HG02571 (cell line): Measurements from ENCODE around the gene RSRC2.
"Not testable (repeated sequence)": the region's sequence is repeated elsewhere in the genome, so short reads cannot be mapped to it uniquely, and the experiment has no call there.

Source experiments
- ATAC-seq: cut with Tn5 transposase; IDR thresholded peaks from one replicate; pipeline ENCODE4 v1.9.1; 2021; ENCODE audit warnings: mild to moderate bottlenecking, moderate library complexity; ENCODE audit not compliant: unreplicated experiment

Gene RSRC2

DNA sequence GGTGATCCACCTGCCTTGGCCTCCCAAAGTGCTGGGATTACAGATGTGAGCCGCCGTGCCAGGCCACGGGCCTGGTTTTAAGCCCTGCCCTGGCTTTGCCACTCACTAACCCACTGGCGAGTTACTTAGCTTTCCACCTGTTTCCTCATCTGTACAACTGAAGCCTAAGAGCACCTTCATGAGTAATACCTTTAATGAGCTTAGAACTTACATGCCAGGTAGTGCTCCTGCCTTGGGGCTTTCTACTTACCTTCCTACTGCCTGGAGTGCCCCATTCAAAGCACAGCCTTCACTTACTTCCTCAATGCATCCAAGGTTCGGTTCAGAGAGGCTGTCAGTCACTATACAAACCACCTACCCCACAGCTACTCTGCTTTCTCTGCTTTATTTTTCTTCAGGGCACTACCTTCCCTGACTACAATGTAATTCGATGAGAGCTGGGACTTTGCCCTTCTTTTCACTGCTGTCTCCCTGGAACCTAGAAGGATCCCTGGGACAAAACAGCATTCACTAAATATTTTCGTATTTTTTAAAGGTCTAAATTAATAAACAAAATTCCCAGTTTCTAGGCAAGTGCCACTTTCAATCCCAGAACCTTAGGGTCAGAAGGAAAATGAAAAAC lies 39.8 kb downstream of the RSRC2 start:
- ATAC-seq = no peak

DNA sequence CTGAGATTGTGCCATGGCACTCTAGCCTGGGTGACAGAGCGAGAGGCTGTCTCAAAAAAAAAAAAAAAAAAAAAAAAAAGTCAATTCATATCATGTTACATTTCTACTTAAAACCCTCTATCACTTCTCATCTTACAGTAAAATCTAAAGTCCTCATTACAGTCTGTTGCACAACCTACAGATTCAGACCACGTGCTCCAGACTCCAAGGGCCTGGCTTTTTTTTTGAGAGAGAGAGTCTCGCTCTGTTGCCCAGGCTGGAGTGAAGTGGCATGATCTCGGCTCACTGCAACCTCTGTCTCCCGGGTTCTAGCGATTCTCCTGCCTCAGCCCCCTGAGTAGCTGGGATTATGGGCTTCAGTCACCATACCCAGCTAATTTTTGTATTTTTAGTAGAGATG lies 40.4 kb downstream of the RSRC2 start:
- not testable (repeated sequence) for ATAC-seq

DNA sequence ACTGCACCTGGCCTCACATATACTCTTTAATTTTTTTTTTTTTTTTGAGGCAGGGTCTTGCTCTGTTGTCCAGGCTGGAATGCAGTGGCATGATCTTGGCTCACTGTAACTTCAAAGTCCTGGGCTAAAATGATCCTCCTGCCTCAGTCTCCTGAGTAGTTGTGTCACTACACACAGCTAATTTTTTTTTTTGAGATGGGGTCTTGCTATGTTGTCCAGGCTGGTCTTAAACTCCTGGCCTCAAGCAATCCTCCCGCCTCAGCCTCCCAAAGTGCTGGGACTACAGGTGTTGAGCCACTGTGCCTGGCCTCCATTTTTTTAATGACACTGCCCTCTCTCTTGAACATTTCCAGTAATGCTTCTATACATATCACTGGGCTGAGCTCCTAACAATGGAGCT lies 42.4 kb downstream of the RSRC2 start:
- ATAC-seq = not testable (repeated sequence)

DNA sequence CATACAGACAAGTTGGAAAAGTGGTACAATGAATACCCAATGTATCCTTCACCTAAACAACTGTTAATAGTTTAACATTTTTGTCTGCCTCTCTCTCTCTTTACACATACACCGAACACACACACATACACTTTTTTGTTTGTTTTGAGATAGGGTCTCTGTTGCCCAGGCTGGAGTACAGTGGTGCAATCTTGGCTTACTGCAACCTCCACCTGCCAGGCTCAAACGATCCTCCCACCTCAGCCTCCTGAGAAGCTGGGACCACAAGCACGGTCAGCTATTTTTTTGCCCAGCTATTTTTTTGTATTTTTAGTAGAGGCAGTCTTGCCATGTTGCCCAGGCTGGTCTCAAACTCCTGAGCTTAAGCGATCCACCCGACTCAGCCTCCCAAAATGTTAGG lies 42.8 kb downstream of the RSRC2 start:
- ATAC-seq = no peak

DNA sequence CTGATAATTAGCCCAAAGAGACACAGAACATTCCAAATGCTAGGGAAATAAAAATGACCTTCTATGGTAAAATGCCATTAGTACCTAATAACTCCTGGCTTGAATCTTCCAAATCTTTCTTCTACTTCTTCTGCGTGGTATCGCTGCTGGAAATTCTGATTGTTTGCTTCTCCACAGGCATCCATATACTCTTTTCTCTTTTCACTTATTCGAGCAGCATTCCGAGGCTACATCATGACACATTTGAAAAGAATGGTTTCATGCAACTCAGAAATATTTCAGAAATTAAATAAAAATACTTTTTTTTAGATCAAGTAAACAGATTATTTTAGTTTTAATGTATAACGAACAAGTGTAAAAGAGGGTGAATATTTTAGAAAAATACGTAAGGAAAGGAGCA lies 44.9 kb downstream of the RSRC2 start:
- ATAC-seq = no peak

DNA sequence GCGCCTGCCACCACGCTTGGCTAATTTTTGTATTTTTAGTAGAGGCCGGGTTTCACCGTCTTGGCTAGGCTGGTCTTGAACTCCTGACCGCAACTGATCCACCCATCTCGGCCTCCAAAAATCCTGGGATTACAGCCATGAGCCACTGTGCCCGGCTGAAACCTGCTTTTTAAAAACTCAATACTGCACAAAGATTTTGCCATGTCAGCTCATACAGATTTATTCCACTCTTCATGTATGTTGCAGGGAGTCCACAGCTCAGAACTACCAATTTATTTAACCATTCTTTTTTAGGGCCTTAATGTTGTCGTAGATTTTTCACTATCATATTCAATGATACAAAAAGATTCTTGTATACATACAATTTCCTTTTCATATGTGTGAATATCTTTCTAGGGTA lies 46.0 kb downstream of the RSRC2 start:
- ATAC-seq = no peak

DNA sequence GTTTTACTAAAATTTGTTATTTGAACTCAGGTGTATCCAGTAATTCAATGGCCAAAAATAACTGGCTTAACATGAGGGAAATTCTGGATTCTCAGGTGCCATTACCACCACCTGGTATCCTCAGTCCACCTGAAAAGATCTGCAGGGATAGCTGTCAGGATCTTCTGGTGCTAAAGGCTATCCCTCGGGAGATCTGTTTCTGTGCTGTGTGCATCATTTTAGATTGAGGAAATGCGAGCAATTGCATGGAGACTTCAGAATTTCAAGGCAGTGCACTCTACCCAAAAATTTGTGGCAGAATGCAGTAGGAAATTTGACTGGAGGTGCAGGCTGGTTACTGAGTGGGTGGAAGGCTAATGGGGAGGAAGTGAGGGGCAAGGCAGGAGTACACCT lies 52.4 kb downstream of the RSRC2 start:
- ATAC-seq = no peak

DNA sequence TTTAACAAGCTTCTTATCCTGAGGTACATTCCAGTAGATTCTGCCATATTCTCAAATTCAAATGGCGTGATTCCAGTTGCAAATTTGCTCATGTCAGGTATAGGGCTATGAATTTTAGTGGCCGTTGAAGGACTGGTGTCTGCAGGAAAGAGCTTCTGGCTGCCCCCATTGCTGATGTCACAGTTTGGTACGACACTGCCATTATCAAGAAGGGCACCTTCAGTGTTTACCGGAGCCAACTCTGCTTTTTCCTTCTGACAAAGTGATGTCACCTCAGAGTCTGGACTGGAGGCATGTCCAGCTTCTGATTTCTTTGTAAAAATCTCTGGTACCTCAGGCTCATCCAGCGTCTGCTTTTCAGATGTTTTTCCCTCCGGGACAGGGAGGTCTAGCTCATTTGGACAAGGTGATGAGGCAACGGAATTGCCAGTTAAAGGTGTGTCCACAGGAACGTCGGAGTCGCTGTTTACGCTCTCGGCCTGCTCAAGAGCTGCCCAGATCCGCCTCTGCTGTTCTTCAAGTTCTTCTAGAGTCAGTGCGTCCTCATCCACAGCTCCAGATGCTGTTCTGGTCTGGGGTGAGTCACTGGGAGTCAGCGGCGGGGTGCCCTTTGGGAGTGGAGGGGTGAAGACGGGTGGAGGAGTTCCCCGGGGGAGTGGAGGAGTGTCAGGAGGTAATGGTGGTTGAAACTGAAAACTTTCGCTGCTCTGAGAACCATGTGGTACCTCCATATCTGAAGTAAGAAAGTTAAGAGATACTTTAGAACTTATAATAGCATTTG lies 53.0 kb downstream of the RSRC2 start:
- ATAC-seq = no peak

DNA sequence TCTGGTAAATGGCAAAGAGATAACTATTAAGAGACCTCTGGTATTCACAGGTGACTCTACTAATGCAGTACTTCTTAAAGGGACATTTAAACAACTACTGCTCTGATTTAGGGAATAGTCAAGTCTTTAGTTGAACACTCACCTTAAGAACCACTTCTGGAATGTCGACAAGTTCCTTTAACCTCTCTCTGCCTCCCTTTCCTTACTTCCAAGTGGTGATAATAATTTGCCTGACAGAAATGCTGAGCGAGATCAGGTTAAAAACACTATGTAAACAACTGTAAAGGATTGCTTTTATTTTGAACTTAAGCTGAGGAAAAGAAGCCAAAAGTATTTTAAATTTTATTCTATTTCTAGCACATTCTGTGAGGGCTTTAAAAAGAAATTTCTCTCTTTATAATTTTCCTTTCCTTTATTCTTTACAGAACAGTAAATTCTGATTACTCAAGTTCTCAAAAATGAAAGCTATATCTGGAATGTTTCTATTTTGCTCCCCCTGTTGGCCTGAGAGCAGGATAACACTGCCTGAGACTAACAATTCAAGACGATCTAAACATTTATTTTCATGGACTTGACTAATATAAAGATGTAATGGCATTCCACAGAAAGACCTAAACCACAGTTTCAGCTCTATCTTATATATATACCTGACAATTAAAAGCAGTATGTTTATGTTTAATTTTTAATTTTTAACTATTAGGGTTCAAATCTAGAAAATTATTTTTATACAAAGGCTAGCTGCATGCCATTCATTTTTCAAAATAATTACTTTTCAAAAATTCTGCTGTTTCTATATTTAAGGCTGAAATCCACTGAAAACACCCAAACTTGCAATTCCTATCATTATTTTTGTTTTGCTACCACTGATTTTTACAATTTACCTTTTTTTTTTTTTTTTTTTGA lies 55.2 kb downstream of the RSRC2 start:
- ATAC-seq = no peak

DNA sequence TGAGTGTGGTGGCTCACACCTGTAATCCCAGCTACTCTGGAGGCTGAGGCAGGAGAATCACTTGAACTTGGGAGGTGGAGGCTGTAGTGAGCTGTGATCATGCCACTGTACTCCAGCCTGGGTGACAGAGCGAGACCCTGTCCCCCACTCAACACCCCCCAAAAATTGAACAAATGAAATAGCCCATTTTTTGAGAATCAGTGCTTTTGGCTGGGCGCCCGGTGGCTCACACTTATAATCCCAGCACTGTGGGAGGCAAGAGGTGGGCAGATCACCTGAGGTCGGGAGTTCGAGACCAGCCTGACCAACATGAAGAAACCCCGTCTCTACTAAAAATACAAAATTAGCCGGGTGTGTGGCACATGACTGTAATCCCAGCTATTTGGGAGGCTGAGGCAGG lies 56.2 kb downstream of the RSRC2 start:
- not testable (repeated sequence) for ATAC-seq

DNA sequence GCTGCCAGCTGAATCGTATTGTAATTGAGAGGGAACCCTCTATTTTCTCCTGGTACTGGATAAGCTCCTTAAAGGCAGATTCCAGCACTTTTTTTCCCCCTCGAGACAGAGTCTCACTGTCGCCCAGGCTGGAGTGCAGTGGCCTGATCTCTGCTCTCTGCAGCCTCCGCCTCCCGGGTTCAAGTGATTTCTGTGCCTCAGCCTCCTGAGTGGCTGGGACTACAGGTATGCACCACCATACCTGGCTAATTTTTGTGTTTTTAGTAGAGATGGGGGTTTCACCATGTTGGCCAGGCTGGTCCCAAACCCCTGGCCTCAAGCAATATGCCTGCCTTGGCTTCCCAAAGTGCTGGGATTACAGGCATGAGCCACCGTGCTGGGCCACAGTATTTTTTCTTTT lies 56.9 kb downstream of the RSRC2 start:
- not testable (repeated sequence) for ATAC-seq

DNA sequence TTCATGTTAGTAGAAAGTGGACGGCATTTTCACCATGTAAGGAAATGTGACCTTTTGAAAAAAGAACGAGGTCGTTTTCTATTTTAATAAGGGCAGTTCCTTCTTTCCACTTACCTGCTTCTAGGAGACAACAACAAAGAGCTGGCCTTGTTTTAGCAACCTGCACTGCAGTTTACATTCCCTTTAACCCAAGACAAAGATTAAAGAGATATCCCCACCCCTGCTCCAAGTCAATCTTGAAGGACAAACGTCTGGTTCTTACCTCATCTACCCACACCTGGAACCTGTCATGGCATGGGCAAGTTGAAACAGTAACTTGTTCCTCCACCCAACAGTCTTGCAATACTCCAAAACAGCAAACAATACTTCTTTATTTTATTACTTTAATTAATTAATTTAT lies 58.8 kb downstream of the RSRC2 start:
- no peak for ATAC-seq

DNA sequence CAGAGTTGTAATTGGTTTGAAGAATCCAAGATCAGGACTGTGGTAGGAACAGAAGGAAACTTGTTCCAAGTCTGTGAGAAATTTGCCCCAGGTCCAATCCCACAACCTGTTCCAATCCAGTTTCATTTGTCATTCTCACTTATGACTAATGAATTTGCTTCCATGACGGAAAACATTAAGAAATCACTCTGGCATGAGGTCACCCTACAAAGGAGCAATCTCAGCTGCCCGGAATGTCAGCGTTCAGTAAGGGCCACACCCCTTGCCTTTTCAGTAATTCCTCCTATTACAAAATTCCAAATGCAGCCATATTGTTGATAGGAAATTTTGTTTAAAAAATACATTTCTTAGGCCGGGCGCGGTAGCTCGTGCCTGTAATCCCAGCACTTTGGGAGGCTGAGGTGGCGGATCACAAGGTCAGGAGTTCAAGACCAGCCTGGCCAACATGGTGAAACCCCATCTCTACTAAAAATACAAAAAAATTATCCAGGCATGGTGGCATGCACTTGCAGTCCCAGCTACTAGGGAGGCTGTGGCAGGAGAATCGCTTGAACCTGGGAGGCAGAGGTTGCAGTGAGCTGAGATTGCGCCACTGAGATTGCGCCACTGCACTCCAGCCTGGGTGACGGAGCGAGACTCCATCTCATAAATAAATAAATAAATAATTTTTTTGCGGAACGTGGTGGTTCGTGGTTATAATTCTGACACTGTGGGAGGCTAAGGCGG lies 62.3 kb downstream of the RSRC2 start:
- not testable (repeated sequence) for ATAC-seq

DNA sequence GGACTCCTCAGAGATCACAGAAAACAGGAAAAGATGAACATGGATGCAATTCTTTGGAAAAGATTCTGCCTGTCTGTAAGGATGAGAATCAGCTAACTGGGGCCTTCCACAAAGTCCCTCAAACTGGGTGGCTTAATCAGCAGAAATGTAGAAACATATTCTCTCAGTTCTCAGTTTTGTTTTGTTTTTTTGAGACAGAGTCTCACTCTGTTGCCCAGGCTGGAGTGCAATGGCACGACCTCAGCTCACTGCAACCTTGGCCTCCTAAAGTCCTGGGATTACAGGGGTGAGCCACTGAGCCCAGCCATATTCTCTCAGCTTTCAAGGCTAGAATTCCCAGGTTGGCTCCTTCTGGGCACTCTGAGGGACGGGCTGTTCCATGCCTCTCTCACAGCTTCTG lies 66.1 kb downstream of the RSRC2 start:
- ATAC-seq = no peak

DNA sequence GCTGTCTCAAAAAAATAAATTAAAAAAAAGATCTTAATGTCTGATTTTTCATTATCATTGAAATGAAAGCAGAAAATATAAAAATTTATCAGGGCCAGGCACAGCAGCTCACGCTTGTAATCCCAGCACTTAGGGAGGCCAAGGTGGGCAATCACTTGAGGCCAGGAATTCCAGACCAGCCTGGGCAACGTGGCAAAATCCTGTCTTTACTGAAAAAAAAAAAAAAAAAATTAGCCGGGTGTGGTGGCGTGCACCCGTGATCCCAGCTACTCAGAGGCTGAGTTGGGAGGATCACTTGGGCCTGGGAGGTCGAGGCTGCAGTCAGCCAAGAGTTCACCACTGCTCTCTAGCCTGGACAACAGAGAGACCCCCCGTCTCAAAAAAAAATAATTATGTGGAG lies 66.7 kb downstream of the RSRC2 start:
- ATAC-seq = no peak

DNA sequence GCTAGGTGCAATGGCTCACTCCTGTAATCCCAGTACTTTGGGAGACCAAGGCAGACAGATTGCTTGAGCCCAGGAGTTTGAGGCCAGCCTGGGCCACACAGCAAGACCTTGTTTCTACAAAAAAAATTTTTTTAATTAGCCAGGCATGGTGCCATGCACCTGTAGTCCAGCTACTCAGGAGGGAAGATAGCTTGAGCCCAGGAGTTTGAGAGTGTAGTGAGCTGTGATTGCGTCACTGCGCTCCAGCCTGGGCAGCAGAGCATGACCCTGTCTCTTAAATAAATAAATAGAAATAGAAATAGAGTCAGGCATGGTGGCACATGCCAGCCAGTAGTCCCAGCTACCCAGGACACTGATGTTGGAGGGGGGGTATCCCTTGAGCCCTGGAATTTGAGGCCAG lies 67.5 kb downstream of the RSRC2 start:
- ATAC-seq = no peak

DNA sequence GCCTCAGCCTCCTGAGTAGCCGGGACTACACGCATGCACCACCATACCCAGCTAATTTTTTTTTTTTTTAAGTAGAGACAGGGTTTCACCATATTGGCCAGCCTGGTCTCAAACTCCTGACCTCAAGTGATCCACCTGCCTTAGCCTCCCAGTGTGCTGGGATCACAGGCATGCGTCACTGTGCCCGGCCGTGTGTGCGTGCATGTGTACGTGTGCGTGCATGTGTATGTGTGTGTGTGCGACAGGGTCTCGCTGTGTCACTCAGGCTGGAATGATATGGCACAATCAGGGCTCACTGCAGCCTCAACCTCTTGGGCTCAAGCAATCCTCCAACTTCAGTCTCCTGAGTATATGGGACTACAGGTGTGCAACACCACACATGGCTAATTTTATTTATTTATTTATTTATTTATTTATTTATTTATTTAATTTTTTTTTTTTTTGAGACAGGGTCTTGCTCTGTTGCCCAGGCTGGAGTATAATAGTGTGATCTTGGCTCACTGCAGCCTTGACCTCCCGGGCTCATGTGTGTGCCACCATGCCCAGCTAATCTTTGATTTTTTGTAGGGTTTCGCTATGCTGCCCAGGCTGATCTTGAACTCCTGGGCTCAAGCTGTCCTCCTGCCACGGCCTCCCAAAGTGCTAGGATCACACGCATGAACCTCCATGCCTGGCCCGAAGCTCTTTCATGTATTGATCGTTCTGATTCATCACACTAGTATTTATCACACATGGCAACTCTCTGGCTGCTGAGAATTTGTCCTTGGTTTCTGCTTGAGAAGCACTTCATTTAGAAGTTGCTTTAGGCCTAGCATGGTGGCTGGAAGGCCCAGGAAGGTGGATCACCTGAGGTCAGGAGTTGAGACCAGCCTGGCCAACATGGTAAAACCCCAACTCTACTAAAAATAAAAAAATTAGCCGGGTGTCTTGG lies 68.4 kb downstream of the RSRC2 start:
- ATAC-seq = no peak

DNA sequence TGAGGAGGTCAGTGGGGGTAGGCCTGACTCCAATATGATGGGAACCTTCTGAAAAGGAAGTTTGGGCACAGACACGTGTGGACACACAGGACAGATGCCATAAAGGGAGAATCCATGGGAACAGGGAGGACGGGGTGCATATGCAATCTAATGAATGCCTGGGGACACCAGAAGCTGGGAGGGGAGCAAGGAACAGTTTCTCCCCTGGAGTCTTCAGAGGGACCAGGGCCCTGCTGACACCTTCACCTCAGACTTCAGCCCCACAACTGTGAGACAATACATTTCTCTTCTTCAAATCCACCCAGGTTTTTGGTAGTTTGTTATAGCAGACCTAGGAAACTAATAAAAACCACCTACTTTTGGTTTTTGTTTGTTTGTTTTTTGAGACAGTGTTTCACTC lies 69.1 kb downstream of the RSRC2 start:
- no peak for ATAC-seq

DNA sequence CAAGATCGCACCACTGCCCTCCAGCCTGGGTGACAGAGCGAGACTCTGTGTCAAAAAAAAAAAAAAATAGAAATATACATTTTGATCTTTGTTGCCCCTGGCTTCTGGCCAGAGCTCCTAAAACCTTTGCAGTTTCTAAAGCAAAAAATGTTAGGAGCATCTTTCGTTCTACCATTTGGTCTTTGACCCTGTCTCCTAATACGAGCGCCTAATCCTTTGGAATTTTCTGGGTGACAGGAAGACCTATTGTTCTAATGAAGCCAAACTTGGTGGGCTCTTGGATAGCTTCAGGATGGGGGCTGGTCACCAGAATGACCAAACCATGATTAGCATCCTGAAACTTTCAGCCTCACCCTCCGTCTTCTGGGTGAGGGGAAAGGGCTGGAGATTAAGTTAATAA lies 72.0 kb downstream of the RSRC2 start:
- no peak for ATAC-seq

DNA sequence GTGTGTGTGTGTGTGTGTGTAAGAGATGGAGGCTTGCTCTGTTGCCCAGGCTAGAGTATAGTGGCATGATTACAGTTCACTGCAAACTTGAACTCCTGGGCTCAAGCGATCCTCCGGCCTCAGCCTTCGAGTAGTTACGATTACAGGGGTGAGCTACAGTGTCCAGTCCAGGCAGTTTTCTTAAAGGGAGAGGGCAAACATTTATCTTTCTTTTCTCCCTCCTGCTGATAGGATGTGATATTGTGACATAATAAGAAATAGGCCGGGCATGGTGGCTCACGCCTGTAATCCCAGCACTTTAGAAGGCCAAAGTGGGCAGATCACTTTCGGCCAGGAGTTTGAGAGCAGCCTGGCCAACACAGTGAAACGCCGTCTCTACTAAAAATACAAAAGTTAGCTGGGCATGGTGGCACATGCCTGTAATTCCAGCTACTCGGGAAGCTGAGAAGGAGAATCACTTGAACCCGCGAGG lies 72.5 kb downstream of the RSRC2 start:
- ATAC-seq = no peak
